Astrocyte of the spinal cord (primary cell): ENCODE results near the gene KAZN.

Experiments used
- DNase-seq: peaks from one replicate; pipeline ENCODE4 v3.0.0; 2011; ENCODE audit warnings: low read depth, low spot score
- H3K4me3 ChIP-seq: 2 replicates; pipeline ENCODE4 v1.5.1; 2011; ENCODE audit warnings: low read depth, mild to moderate bottlenecking, low read length, moderate library complexity
- CTCF ChIP-seq: IDR thresholded peaks from 2 replicates; pipeline ENCODE4 v1.5.1; 2012; ENCODE audit warnings: low read depth, mild to moderate bottlenecking, low read length, inconsistent platforms
- in situ Hi-C: cut with HindIII; loops from 2 replicates; pipeline ENCODE4 v1.10.0; 2017; ENCODE audit warnings: low sequenced_read_pairs

KAZN gene

GRCh38 chr1:15096293-15096692 is 497.8 kb downstream of the KAZN start:
- no peak overlapping the region for H3K4me3 ChIP-seq
- DNase-seq, result no peak
- in situ Hi-C loops, result no loop called here
- no peak for TF ChIP-seq CTCF

- no peak for DNase-seq
- no peak overlapping the region for H3K4me3 ChIP-seq
- no peak for TF ChIP-seq CTCF
- in situ Hi-C loops, result no loop called here
These were observed 500.0 kb downstream of the KAZN start for GRCh38 chr1:15098176-15099125.

- DNase-seq, result no peak
- in situ Hi-C loops, result no loop called here
- H3K4me3 ChIP-seq, result no peak overlapping the region
- no peak for TF ChIP-seq CTCF
These were observed 501.1 kb downstream of the KAZN start for GRCh38 chr1:15099441-15100120.

- no peak overlapping the region for H3K4me3 ChIP-seq
- TF ChIP-seq CTCF, result peak; percentile 97
- in situ Hi-C loops, result no loop called here
- DNase-seq, result peak; percentile 35
These were observed 501.8 kb downstream of the KAZN start for GRCh38 chr1:15100121-15100879.

- no peak for DNase-seq
- TF ChIP-seq CTCF, result no peak
- H3K4me3 ChIP-seq, result no peak overlapping the region
- in situ Hi-C loops, result no loop called here
These were observed 502.6 kb downstream of the KAZN start for GRCh38 chr1:15100880-15101760.
